OCI-LY1 (cell line): ENCODE results near the gene GPD2.

Source experiments
- H2AFZ ChIP-seq: fragments of 200-600 bp; sonication (generic), shearing (Covaris generic); 2 replicates; pipeline ENCODE4 v1.6.0; 2014; ENCODE audit warnings: antibody characterized with exemption, mild to moderate bottlenecking, low read length
- H3F3A ChIP-seq: fragments of 200-600 bp; sonication (generic), shearing (Covaris generic); 2 replicates; pipeline ENCODE4 v1.6.0; 2014; ENCODE audit warnings: mild to moderate bottlenecking, antibody characterized with exemption, low read length, moderate library complexity; ENCODE audit not compliant: insufficient read depth
- H3K27ac ChIP-seq: fragments of 200-600 bp; sonication (generic); 2 replicates; pipeline ENCODE4 v1.5.1; 2014; ENCODE audit warnings: low read length, mixed run types, mild to moderate bottlenecking, low read depth; ENCODE audit not compliant: poor library complexity, severe bottlenecking
- H3K27me3 ChIP-seq: fragments of 200-600 bp; sonication (generic); 2 replicates; pipeline ENCODE4 v1.6.0; 2014; ENCODE audit warnings: antibody characterized with exemption, mild to moderate bottlenecking, low read length, moderate library complexity; ENCODE audit not compliant: insufficient read depth
- H3K36me3 ChIP-seq: fragments of 200-600 bp; sonication (generic); 2 replicates; pipeline ENCODE4 v1.6.1; 2014; ENCODE audit warnings: mild to moderate bottlenecking, antibody characterized with exemption, low read length, moderate library complexity, mixed read lengths; ENCODE audit not compliant: insufficient read depth
- H3K4me1 ChIP-seq: fragments of 200-600 bp; sonication (generic); 2 replicates; pipeline ENCODE4 v1.5.1; 2014; ENCODE audit warnings: mild to moderate bottlenecking, low read length, moderate library complexity; ENCODE audit not compliant: insufficient read depth, severe bottlenecking
- H3K4me2 ChIP-seq: fragments of 200-600 bp; sonication (generic), shearing (Covaris generic); 2 replicates; pipeline ENCODE4 v1.6.1; 2014; ENCODE audit warnings: low read length
- H3K4me3 ChIP-seq: fragments of 200-600 bp; sonication (generic); 2 replicates; pipeline ENCODE4 v1.5.1; 2014; ENCODE audit warnings: low read length, low read depth, mild to moderate bottlenecking, mixed read lengths; ENCODE audit not compliant: poor library complexity, severe bottlenecking
- H3K79me2 ChIP-seq: fragments of 200-600 bp; shearing (Covaris generic); 2 replicates; pipeline ENCODE4 v1.6.1; 2016; ENCODE audit warnings: mixed run types, low read length, mixed read lengths; ENCODE audit not compliant: insufficient read depth
- H3K9ac ChIP-seq: fragments of 200-600 bp; sonication (generic), shearing (Covaris generic); 2 replicates; pipeline ENCODE4 v1.6.1; 2014; ENCODE audit warnings: mild to moderate bottlenecking, low read length, mixed read lengths
- H3K9me2 ChIP-seq: fragments of 200-600 bp; sonication (generic), shearing (Covaris generic); 2 replicates; pipeline ENCODE4 v1.6.1; 2014; ENCODE audit warnings: low read depth, mild to moderate bottlenecking, low read length, mixed read lengths
- H3K9me3 ChIP-seq: fragments of 200-600 bp; shearing (Covaris generic); 2 replicates; pipeline ENCODE4 v1.6.1; 2014; ENCODE audit warnings: low read length, mixed read lengths
- H4K20me1 ChIP-seq: fragments of 200-600 bp; sonication (generic), shearing (Covaris generic); 2 replicates; pipeline ENCODE4 v1.6.0; 2016; ENCODE audit warnings: mild to moderate bottlenecking, low read length; ENCODE audit not compliant: insufficient read depth
- EZH2 ChIP-seq: fragments of 200-600 bp; sonication (generic), shearing (Covaris generic); IDR thresholded peaks from 2 replicates; pipeline ENCODE4 v1.8.0; 2017; ENCODE audit warnings: borderline replicate concordance, mixed run types, mild to moderate bottlenecking, antibody characterized with exemption, low read length, moderate library complexity, mixed read lengths
- TF ChIP-seq, protein P1 (sequence below): fragments of 200-600 bp; sonication (generic), shearing (Covaris generic); IDR thresholded peaks from 2 replicates; pipeline ENCODE4 v1.5.1; 2017; ENCODE audit warnings: mild to moderate bottlenecking, antibody characterized with exemption, low read length, moderate library complexity, mixed read lengths

Gene GPD2

DNA sequence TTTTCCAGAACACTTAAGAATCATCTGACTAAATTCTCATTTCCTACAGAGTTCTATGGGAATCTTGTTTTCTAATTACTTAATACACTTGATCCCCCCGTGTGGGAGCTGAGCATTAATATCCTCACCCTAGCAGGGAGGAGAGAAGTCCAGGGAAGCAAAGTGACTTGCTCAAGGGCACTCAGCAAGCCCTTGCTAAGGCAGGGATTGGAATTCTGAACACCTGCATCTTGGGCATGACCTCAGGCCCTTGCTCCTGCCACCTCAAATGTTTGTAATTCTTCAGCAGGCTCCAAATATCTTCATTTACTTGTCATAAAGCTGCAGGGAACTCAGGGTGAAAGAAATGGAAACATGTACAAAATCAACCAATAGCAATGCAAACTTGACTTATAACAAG, 162.4 kb downstream of the GPD2 start:
- no peak overlapping the region for H3K9ac ChIP-seq
- H3K4me1 ChIP-seq = no peaks in the 10 kb centered on the region
- no peak overlapping the region for H2AFZ ChIP-seq
- H3K9me3 ChIP-seq = no peaks in the 10 kb centered on the region
- H3K36me3 ChIP-seq = no peaks in the 10 kb centered on the region
- H3K27ac ChIP-seq = no peak overlapping the region
- H3K4me3 ChIP-seq = no peak overlapping the region
- H3K9me2 ChIP-seq = no peaks in the 10 kb centered on the region
- no peaks in the 10 kb centered on the region for H4K20me1 ChIP-seq
- no peaks in the 10 kb centered on the region for H3K27me3 ChIP-seq
- H3F3A ChIP-seq = no peaks in the 10 kb centered on the region
- no peaks in the 10 kb centered on the region for H3K79me2 ChIP-seq
- H3K4me2 ChIP-seq = no peak overlapping the region
- TF ChIP-seq, protein P1, sequence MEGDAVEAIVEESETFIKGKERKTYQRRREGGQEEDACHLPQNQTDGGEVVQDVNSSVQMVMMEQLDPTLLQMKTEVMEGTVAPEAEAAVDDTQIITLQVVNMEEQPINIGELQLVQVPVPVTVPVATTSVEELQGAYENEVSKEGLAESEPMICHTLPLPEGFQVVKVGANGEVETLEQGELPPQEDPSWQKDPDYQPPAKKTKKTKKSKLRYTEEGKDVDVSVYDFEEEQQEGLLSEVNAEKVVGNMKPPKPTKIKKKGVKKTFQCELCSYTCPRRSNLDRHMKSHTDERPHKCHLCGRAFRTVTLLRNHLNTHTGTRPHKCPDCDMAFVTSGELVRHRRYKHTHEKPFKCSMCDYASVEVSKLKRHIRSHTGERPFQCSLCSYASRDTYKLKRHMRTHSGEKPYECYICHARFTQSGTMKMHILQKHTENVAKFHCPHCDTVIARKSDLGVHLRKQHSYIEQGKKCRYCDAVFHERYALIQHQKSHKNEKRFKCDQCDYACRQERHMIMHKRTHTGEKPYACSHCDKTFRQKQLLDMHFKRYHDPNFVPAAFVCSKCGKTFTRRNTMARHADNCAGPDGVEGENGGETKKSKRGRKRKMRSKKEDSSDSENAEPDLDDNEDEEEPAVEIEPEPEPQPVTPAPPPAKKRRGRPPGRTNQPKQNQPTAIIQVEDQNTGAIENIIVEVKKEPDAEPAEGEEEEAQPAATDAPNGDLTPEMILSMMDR = no peak
- no peak for TF ChIP-seq EZH2

DNA sequence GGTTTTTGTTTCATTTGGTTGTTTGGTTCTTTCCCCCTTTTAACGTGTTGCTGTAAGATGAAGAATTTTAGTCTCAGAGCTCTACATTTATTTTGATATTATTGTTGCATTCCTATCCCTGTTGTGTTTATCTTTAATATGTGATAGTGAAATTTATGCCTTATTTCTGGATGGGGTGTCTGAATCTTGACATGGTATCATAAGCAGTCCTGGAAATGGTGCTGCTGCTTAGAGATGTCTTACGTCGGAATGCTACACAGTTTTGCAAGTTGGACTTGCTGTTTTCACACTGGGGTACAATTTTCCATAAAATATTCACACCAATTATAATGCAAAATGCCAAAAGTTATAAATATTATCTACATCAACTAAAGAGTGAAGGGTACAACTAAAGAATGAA, 164.0 kb downstream of the GPD2 start:
- Histone ChIP-seq H3K27me3 (no peaks in the 10 kb centered on the region), H3F3A (no peaks in the 10 kb centered on the region), H3K9me2 (no peaks in the 10 kb centered on the region), H3K4me2 (no peak overlapping the region), H3K79me2 (no peaks in the 10 kb centered on the region), H3K27ac (no peak overlapping the region), H3K4me1 (no peaks in the 10 kb centered on the region), H4K20me1 (no peaks in the 10 kb centered on the region), H3K4me3 (no peak overlapping the region), H2AFZ (no peak overlapping the region), H3K9me3 (no peaks in the 10 kb centered on the region), H3K36me3 (no peaks in the 10 kb centered on the region), H3K9ac (no peak overlapping the region)
- TF ChIP-seq EZH2 = no peak
- TF ChIP-seq, protein P1 = no peak

DNA sequence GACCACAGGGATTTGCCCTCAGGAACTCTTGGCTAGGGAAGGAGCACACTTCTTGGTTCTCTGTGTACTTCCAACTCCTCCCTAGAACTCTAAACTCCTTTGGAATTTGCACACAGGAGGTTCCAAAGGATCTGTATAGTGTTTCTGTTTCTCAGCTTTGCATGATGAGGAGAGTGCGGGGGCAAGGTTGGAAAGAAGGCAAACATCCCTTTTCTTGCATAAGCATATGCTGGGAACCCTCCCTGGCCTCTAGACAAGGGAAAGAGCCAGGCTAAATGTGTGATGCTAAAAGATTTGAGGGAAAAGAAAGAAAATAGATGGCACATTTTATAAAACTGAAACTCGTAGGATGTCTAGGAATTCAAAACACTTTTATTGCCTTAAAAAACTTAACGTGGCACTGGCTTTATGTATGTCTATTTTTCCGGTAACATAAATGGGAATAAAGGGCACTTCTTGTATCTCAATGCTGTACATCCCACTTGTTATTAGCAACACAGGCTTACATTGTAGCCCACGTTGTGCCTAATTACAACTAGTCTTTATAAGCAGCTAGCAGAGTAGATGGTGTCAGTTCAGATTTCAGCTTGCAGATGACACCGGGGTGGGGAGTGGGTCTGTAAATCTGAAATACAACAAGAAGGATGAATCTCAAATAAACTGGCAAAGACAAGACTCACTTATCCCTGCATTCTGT, 165.8 kb downstream of the GPD2 start:
- H3K36me3 ChIP-seq = no peaks in the 10 kb centered on the region
- no peaks in the 10 kb centered on the region for H3K27me3 ChIP-seq
- no peak overlapping the region for H3K27ac ChIP-seq
- H3K79me2 ChIP-seq = no peaks in the 10 kb centered on the region
- no peak overlapping the region for H2AFZ ChIP-seq
- H3K9me2 ChIP-seq = no peaks in the 10 kb centered on the region
- H4K20me1 ChIP-seq = no peaks in the 10 kb centered on the region
- no peaks in the 10 kb centered on the region for H3K4me1 ChIP-seq
- H3F3A ChIP-seq = no peaks in the 10 kb centered on the region
- no peak for TF ChIP-seq EZH2
- TF ChIP-seq, protein P1 = no peak
- H3K9me3 ChIP-seq = no peaks in the 10 kb centered on the region
- no peak overlapping the region for H3K4me2 ChIP-seq
- H3K4me3 ChIP-seq = no peak overlapping the region
- H3K9ac ChIP-seq = no peak overlapping the region
